Upper lobe of left lung (tissue), 6 donors: Measurements from ENCODE around the gene SEMA4D. TPM values are rescaled to one million over a fixed set of nuclear protein-coding genes. Genes with fewer than 3 reads are reported as not detected.
"Not testable (repeated sequence)": the region's sequence is repeated elsewhere in the genome, so short reads cannot be mapped to it uniquely, and the experiment has no call there.

ENCODE experiments used
- ATAC-seq, 2 donors: fragments of 200-7000 bp; cut with Tn5 transposase; one replicate each; pipeline ENCODE4 v1.9.1; 2022; ENCODE audit warnings: mild to moderate bottlenecking in 2 of 2, moderate library complexity in 2 of 2; ENCODE audit not compliant: low FRiP score in 2 of 2
- DNase-seq, 2 donors: peaks; one replicate each; pipeline ENCODE4 v3.0.0-alpha.2; 2019 to 2020
- H3K27ac ChIP-seq, 4 donors: fragments of 200-600 bp; sonication (generic); one replicate each; pipeline ENCODE4 v1.5.1; 2016 to 2019
- H3K27me3 ChIP-seq, 4 donors: fragments of 200-600 bp; sonication (generic); one replicate each; pipeline ENCODE4 v1.5.1; 2017 to 2019
- H3K36me3 ChIP-seq, 4 donors: fragments of 200-600 bp; sonication (generic); one replicate each; pipeline ENCODE4 v1.5.1; 2016 to 2019
- H3K4me1 ChIP-seq, 4 donors: fragments of 200-600 bp; sonication (generic); one replicate each; pipeline ENCODE4 v1.5.1; 2018 to 2019
- H3K4me3 ChIP-seq, 4 donors: fragments of 200-600 bp; sonication (generic); one replicate each; pipeline ENCODE4 v1.5.1; 2017 to 2019; ENCODE audit warnings: mild to moderate bottlenecking in 2 of 4, moderate library complexity in 1 of 4
- H3K9me3 ChIP-seq, 4 donors: fragments of 200-600 bp; sonication (generic); one replicate each; pipeline ENCODE4 v1.5.1; 2018 to 2019
- EP300 ChIP-seq, 4 donors: sonication (generic); formaldehyde crosslinking; IDR thresholded peaks; one replicate each; pipeline ENCODE4 v1.5.1; 2017; ENCODE audit warnings: antibody characterized with exemption in 4 of 4, control low read depth in 2 of 4
- POLR2A ChIP-seq, 4 donors: fragments of 450-650 bp; IDR thresholded peaks; one replicate each; pipeline ENCODE4 v1.5.1; 2016 to 2017; ENCODE audit warnings: antibody characterized with exemption in 4 of 4, mild to moderate bottlenecking in 2 of 4
- POLR2AphosphoS5 ChIP-seq, 2 donors: sonication (generic); formaldehyde crosslinking; IDR thresholded peaks; one replicate each; pipeline ENCODE4 v1.5.1; 2017; ENCODE audit warnings: antibody characterized with exemption in 2 of 2
- WGBS, 2 donors: methylation state at CpG; one replicate each; pipeline ENCODE4 v1.1.5; 2017 to 2018; 5-methylcytosine and 5-hydroxymethylcytosine counted together
- total RNA-seq, 6 donors: library from RNA; depleted of rRNA in 4 of 6; stranded (reverse); fragments of >200 nt in 4 of 6; gene quantifications; one replicate each; pipeline versions ENCODE4 v1.1.0 to v1.2.1, GENCODE V29; 2016 to 2021
- TF ChIP-seq, protein P1 (sequence below), 6 experiments: fragments of 450-650 bp in 4 of 6; fragments of 200-600 bp in 2 of 6; sonication (generic) in 2 of 6; IDR thresholded peaks; one replicate each; pipeline ENCODE4 v1.5.1; 2016 to 2019; ENCODE audit warnings: antibody characterized with exemption in 6 of 6
- donor health status: DM: no; HTN: no; CAD: no; lungs with moderate emphysema.
- donor health status: DM: no; HTN: yes; CAD: no; lungs with severe emphysema.

SEMA4D gene
- total RNA-seq, 6 donors from 2014 or later: 24.6 to 61.3 (median 41.8) TPM

DNA sequence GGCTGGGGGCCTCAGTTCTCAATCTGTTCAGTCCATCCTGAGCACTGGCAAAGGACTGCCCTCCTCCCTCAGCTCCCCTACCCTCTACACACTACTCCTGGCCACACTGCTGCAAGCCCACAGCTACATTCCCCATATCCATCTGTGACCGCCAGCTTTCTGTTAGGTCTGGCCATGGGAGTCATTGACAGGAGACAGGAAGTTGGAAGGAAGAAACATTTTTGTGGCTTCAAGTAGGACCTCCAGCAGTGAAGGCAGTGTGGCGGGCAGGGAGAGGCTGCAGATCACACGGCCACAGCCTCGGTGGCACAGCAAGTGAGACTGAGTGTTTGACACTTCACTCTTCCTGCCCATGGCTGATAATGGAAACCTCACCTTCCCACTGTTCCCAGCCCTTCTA is 123.7 kb downstream of the SEMA4D start:
- Histone ChIP-seq H3K27me3 (no peaks in the 10 kb centered on the region), H3K27ac (no peak overlapping the region), H3K36me3 (peaks cover 2 to 14% (median 10%) of the 10 kb centered on the region in 4 donors), H3K4me1 (peaks cover 0 to 10% (median 5%) of the 10 kb centered on the region in 4 donors), H3K4me3 (no peak overlapping the region), H3K9me3 (no peaks in the 10 kb centered on the region)
- DNase-seq: no peak
- ATAC-seq: no peak
- WGBS, 2 donors: 67 to 84% methylated on average over 4 of the region's 4 CpGs
- TF ChIP-seq POLR2AphosphoS5 (IDR thresholded peaks at IDR 0.05) (no peak), POLR2A (IDR thresholded peaks at IDR 0.05) (no peak), EP300 (IDR thresholded peaks at IDR 0.05) (no peak)
- TF ChIP-seq, protein P1, sequence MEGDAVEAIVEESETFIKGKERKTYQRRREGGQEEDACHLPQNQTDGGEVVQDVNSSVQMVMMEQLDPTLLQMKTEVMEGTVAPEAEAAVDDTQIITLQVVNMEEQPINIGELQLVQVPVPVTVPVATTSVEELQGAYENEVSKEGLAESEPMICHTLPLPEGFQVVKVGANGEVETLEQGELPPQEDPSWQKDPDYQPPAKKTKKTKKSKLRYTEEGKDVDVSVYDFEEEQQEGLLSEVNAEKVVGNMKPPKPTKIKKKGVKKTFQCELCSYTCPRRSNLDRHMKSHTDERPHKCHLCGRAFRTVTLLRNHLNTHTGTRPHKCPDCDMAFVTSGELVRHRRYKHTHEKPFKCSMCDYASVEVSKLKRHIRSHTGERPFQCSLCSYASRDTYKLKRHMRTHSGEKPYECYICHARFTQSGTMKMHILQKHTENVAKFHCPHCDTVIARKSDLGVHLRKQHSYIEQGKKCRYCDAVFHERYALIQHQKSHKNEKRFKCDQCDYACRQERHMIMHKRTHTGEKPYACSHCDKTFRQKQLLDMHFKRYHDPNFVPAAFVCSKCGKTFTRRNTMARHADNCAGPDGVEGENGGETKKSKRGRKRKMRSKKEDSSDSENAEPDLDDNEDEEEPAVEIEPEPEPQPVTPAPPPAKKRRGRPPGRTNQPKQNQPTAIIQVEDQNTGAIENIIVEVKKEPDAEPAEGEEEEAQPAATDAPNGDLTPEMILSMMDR (IDR thresholded peaks at IDR 0.05): no peak

- ATAC-seq (peak in 1 of 2 donors; percentile 22), DNase-seq (peak in 1 of 2 donors; percentile 65)
- no peak overlapping the region for H3K27ac ChIP-seq
- no peak overlapping the region for H3K4me3 ChIP-seq
- TF ChIP-seq EP300 (IDR thresholded peaks at IDR 0.05) (no peak), POLR2AphosphoS5 (IDR thresholded peaks at IDR 0.05) (no peak), POLR2A (IDR thresholded peaks at IDR 0.05) (no peak)
- TF ChIP-seq, protein P1 (IDR thresholded peaks at IDR 0.05): no peak
- H3K4me1 ChIP-seq: peaks cover 0 to 10% (median 5%) of the 10 kb centered on the region in 4 donors
- 92 to 97% methylated on average over 8 of the region's 8 CpGs for WGBS, 2 donors
- no peaks in the 10 kb centered on the region for H3K27me3 ChIP-seq
- H3K36me3 ChIP-seq: peaks cover 0 to 7% (median 2%) of the 10 kb centered on the region in 4 donors
- H3K9me3 ChIP-seq: no peaks in the 10 kb centered on the region
These were observed 124.9 kb downstream of the SEMA4D start for GRCh38 chr9:89372979-89373378.

GRCh38 chr9:89372230-89372816 is 125.6 kb downstream of the SEMA4D start:
- ATAC-seq (peak; percentile 22 to 34), DNase-seq (peak in 1 of 2 donors; percentile 69)
- Histone ChIP-seq H3K36me3 (peaks cover 0 to 3% (median under 1%) of the 10 kb centered on the region in 4 donors), H3K4me3 (no peak overlapping the region), H3K27ac (no peak overlapping the region), H3K4me1 (peaks cover 0 to 10% (median 5%) of the 10 kb centered on the region in 4 donors), H3K27me3 (no peaks in the 10 kb centered on the region), H3K9me3 (no peaks in the 10 kb centered on the region)
- TF ChIP-seq EP300 (IDR thresholded peaks at IDR 0.05): no peak
- TF ChIP-seq POLR2A (IDR thresholded peaks at IDR 0.05): no peak
- TF ChIP-seq POLR2AphosphoS5 (IDR thresholded peaks at IDR 0.05): no peak
- TF ChIP-seq, protein P1 (IDR thresholded peaks at IDR 0.05): no peak
- 71 to 78% methylated on average over 4 to 14 of the region's 14 CpGs for WGBS, 2 donors

- not testable (repeated sequence) for ATAC-seq, H3K27me3 ChIP-seq, H3K27ac ChIP-seq, H3K9me3 ChIP-seq, H3K4me3 ChIP-seq, H3K36me3 ChIP-seq, DNase-seq
- peaks cover 0 to 10% (median 5%) of the 10 kb centered on the region in 4 donors for H3K4me1 ChIP-seq
- WGBS, 2 donors: 83 to 86% methylated on average over 3 to 4 of the region's 5 CpGs
These were observed 126.1 kb downstream of the SEMA4D start for GRCh38 chr9:89371791-89372190.

DNA sequence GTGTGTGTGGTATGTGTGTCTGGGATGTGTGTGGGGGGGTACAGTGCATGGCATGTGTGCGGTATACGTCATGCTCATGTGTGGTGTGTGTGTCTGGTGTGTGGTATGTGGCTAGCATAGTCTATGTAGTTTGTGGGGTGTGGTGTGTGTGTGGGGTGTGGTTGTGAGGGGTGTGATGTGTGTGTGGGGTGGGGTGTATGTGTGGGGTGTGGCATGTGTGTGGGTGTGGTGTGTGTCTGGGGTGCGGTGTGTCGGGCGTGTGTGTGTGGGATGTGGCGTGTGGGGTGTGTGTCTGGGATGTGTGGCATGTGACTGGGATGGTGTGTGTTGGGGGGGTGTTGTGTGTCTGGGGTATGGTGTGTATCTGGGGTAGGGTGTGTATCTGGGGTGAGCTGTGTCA is 127.3 kb downstream of the SEMA4D start:
- 84 to 88% methylated on average over 6 of the region's 6 CpGs for WGBS, 2 donors
- TF ChIP-seq, protein P1 (IDR thresholded peaks at IDR 0.05): no peak
- no peak for TF ChIP-seq EP300 (IDR thresholded peaks at IDR 0.05)
- TF ChIP-seq POLR2A (IDR thresholded peaks at IDR 0.05): no peak
- no peak for TF ChIP-seq POLR2AphosphoS5 (IDR thresholded peaks at IDR 0.05)
- Histone ChIP-seq H3K27me3 (no peaks in the 10 kb centered on the region), H3K4me1 (peaks cover 0 to 6% (median 3%) of the 10 kb centered on the region in 4 donors), H3K27ac (no peak overlapping the region), H3K36me3 (no peaks in the 10 kb centered on the region), H3K9me3 (no peaks in the 10 kb centered on the region), H3K4me3 (no peak overlapping the region)
- DNase-seq (no peak), ATAC-seq (no peak)
